SK-N-SH (cell line): ENCODE results near the gene PTEN. TPM values are rescaled to one million over a fixed set of nuclear protein-coding genes. Genes with fewer than 3 reads are reported as not detected.

ENCODE experiments used
- CTCF ChIA-PET: fragments of 300-600, 350-600 bp; formaldehyde crosslinking; extraction: SDS; loops from one replicate; lab custom pipeline; 2021; lab: Yijun Ruan, JAX
- POLR2A ChIA-PET: fragments of 350-600 bp; sonication (Branson Sonifier 250); formaldehyde crosslinking; extraction: SDS; loops from one replicate; lab custom pipeline; 2020; ENCODE audit warnings: antibody characterized with exemption, inconsistent platforms; lab: Yijun Ruan, JAX
- DNase-seq: peaks from one replicate; pipeline ENCODE4 v3.0.0; 2012
- H2AFZ ChIP-seq: fragments of 200-600 bp; sonication (generic); 2 replicates; pipeline ENCODE4 v1.8.1; 2016; ENCODE audit warnings: antibody characterized with exemption, mild to moderate bottlenecking, low read depth
- H3F3A ChIP-seq: fragments of 200-600 bp; sonication (generic); replicated peaks from 2 replicates; pipeline ENCODE3; 2016; ENCODE audit warnings: antibody characterized with exemption, mild to moderate bottlenecking; ENCODE audit not compliant: insufficient read depth
- H3K27ac ChIP-seq, 2 experiments: fragments of 200-500 bp in 1 of 2; fragments of 200-600 bp in 1 of 2; sonication (Bioruptor generic) in 1 of 2; sonication (generic), shearing (Covaris generic) in 1 of 2; 2 replicates each; pipeline versions ENCODE4 v1.5.1 to v1.6.1; 2014 to 2016; ENCODE audit warnings: low read depth in 2 of 2, inconsistent platforms in 1 of 2, low read length in 1 of 2, mild to moderate bottlenecking in 1 of 2, mixed read lengths in 1 of 2
- H3K27me3 ChIP-seq: fragments of 200-600 bp; sonication (generic), shearing (Covaris generic); 2 replicates; pipeline ENCODE4 v1.6.1; 2016; ENCODE audit warnings: mixed run types; ENCODE audit not compliant: insufficient read depth
- H3K36me3 ChIP-seq, 2 experiments: fragments of 200-500 bp in 1 of 2; fragments of 200-600 bp in 1 of 2; sonication (Bioruptor generic) in 1 of 2; sonication (generic) in 1 of 2; replicated peaks in 1 of 2; 2 replicates each; pipeline versions ENCODE3 to v1.5.1; 2014 to 2016; ENCODE audit warnings: low read length in 1 of 2, mild to moderate bottlenecking in 1 of 2; ENCODE audit not compliant: insufficient read depth in 2 of 2, control insufficient read depth in 1 of 2
- H3K4me1 ChIP-seq, 2 experiments: fragments of 200-500 bp in 1 of 2; fragments of 200-600 bp in 1 of 2; sonication (Bioruptor generic) in 1 of 2; sonication (generic), shearing (Covaris generic) in 1 of 2; 2 replicates each; pipeline versions ENCODE4 v1.5.1 to v1.6.1; 2014 to 2016; ENCODE audit warnings: low read depth in 1 of 2, low read length in 1 of 2, mixed run types in 1 of 2; ENCODE audit not compliant: insufficient read depth in 2 of 2, control insufficient read depth in 1 of 2
- H3K4me2 ChIP-seq: fragments of 200-600 bp; sonication (generic), shearing (Covaris generic); 2 replicates; pipeline ENCODE4 v1.6.1; 2017; ENCODE audit warnings: mixed run types
- H3K4me3 ChIP-seq, 2 experiments: fragments of 200-500 bp in 1 of 2; fragments of 200-600 bp in 1 of 2; sonication (Bioruptor generic) in 1 of 2; sonication (generic), shearing (Covaris generic) in 1 of 2; 2 replicates each; pipeline versions ENCODE4 v1.5.1 to v1.8.1; 2014 to 2016; ENCODE audit warnings: low read depth in 2 of 2, inconsistent platforms in 1 of 2, low read length in 1 of 2, mild to moderate bottlenecking in 1 of 2, mixed read lengths in 1 of 2, moderate library complexity in 1 of 2
- H3K79me2 ChIP-seq: fragments of 200-600 bp; sonication (generic); 2 replicates; pipeline ENCODE4 v1.8.1; 2017; ENCODE audit warnings: mild to moderate bottlenecking; ENCODE audit not compliant: insufficient read depth
- H3K9ac ChIP-seq: fragments of 200-600 bp; sonication (generic); 2 replicates; pipeline ENCODE4 v1.6.1; 2017; ENCODE audit warnings: mixed run types
- H3K9me2 ChIP-seq: fragments of 200-600 bp; sonication (generic); 2 replicates; pipeline ENCODE4 v1.6.1; 2017; ENCODE audit warnings: mixed run types
- H3K9me3 ChIP-seq: fragments of 200-600 bp; sonication (generic); 2 replicates; pipeline ENCODE4 v1.6.1; 2017; ENCODE audit warnings: mixed run types, mild to moderate bottlenecking, moderate library complexity
- H4K20me1 ChIP-seq: fragments of 200-600 bp; sonication (generic); 2 replicates; pipeline ENCODE4 v1.6.1; 2017; ENCODE audit warnings: mild to moderate bottlenecking, mixed run types; ENCODE audit not compliant: insufficient read depth
- ELF1 ChIP-seq: IDR thresholded peaks from 2 replicates; pipeline ENCODE4 v1.4.0; 2012
- EP300 ChIP-seq, 2 experiments: IDR thresholded peaks; 2 replicates each; pipeline versions ENCODE4 v1.4.0 to v1.6.1; 2012; ENCODE audit warnings: borderline replicate concordance in 1 of 2, low read depth in 1 of 2, low read length in 1 of 2
- FOSL2 ChIP-seq: IDR thresholded peaks from 2 replicates; pipeline ENCODE4 v1.4.0; 2012; ENCODE audit warnings: low read depth, mild to moderate bottlenecking, moderate library complexity, borderline replicate concordance
- FOXJ3 ChIP-seq: sonication (generic); formaldehyde crosslinking; IDR thresholded peaks from 2 replicates; pipeline ENCODE4 v1.5.1; 2020; ENCODE audit warnings: mild to moderate bottlenecking, missing genetic modification reagents
- FOXM1 ChIP-seq: IDR thresholded peaks from 2 replicates; pipeline ENCODE4 v1.4.0; 2012; ENCODE audit warnings: low read depth, mild to moderate bottlenecking
- GATA2 ChIP-seq: sonication (generic); formaldehyde crosslinking; IDR thresholded peaks from 2 replicates; pipeline ENCODE4 v1.5.0; 2020; ENCODE audit warnings: mild to moderate bottlenecking, missing genetic modification reagents
- NFIC ChIP-seq: IDR thresholded peaks from 2 replicates; pipeline ENCODE4 v1.4.0; 2012; ENCODE audit warnings: borderline replicate concordance
- RCOR1 ChIP-seq: fragments of 150-350 bp; IDR thresholded peaks from 2 replicates; pipeline ENCODE4 v1.6.1; 2017; ENCODE audit warnings: antibody characterized with exemption, low read length
- RFX5 ChIP-seq: IDR thresholded peaks from 2 replicates; pipeline ENCODE4 v1.6.1; 2012; ENCODE audit warnings: mild to moderate bottlenecking, improper control_type of control experiment, low read length
- RXRA ChIP-seq: IDR thresholded peaks from 2 replicates; pipeline ENCODE4 v1.4.0; 2012; ENCODE audit warnings: low read depth, mild to moderate bottlenecking, borderline replicate concordance
- TAF1 ChIP-seq: IDR thresholded peaks from 2 replicates; pipeline ENCODE4 v1.6.1; 2012; ENCODE audit warnings: low read depth, mild to moderate bottlenecking, low read length, moderate library complexity, borderline replicate concordance
- USF1 ChIP-seq: IDR thresholded peaks from 2 replicates; pipeline ENCODE4 v1.4.0; 2012; ENCODE audit warnings: low read depth, borderline replicate concordance
- WGBS: methylation state at CpG from one replicate; pipeline ENCODE4 v1.1.6; 2017; ENCODE audit warnings: low lambda C conversion rate; 5-methylcytosine and 5-hydroxymethylcytosine counted together
- polyA plus RNA-seq, 3 experiments: library from polyadenylated mRNA; depleted of rRNA; stranded (reverse); fragments of >200 nt; gene quantifications; 2 replicates each; pipeline ENCODE4 v1.2.3, GENCODE V29; 2012
- TF ChIP-seq, protein P1 (sequence below): fragments of 200-600 bp; sonication (generic); IDR thresholded peaks from 2 replicates; pipeline ENCODE4 v1.6.1; 2017; ENCODE audit warnings: antibody characterized with exemption, mild to moderate bottlenecking, moderate library complexity
- TF ChIP-seq, protein P2 (sequence below): IDR thresholded peaks from 2 replicates; pipeline ENCODE4 v1.4.0; 2012; ENCODE audit warnings: low read depth, borderline replicate concordance
- TF ChIP-seq, protein P3 (sequence below): fragments of 150-350 bp; IDR thresholded peaks from 2 replicates; pipeline ENCODE4 v1.6.1; 2016; ENCODE audit warnings: mild to moderate bottlenecking, low read depth, low read length

The PTEN gene
- polyA plus RNA-seq, 1 of the 3 experiments (the other 2 are of a cell fraction): 12.8 TPM

DNA sequence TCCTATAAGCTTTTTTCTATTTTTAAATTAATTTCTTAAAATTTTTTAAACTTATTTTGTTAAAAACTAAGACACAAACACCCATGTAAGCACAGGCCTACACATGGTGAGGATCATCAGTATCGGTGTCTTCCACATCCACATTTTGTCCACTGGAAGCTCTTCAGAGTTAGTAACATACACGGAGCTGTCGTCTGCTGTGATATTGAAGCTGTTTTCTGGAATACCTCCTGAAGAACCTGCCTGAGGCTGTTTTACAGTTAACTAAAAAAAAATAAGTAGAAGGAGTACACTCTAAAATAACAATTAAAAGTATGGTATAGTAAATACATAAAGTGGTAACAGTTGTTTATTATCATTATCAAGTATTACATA is 17.8 kb upstream of the PTEN start:
- 82% methylated on average over 3 of the region's 3 CpGs for WGBS
- Histone ChIP-seq H3K27ac (no peak overlapping the region), H3K79me2 (no peaks in the 10 kb centered on the region), H3K27me3 (no peaks in the 10 kb centered on the region), H3F3A (no peaks in the 10 kb centered on the region), H3K9me3 (no peaks in the 10 kb centered on the region), H3K4me3 (no peak overlapping the region), H4K20me1 (no peaks in the 10 kb centered on the region), H3K4me1 (peaks cover 2 to 17% of the 10 kb centered on the region in 2 experiments; a peak in 3 of 4 replicates), H3K9ac (no peak overlapping the region), H3K4me2 (no peak overlapping the region), H2AFZ (no peak overlapping the region), H3K9me2 (no peaks in the 10 kb centered on the region), H3K36me3 (no peaks in the 10 kb centered on the region)
- TF ChIP-seq USF1: no peak
- TF ChIP-seq EP300 (IDR thresholded peaks at IDR 0.05; ENCODE audit: borderline replicate concordance in 1 of 2, low read depth in 1 of 2, low read length in 1 of 2): no peak
- TF ChIP-seq GATA2 (CRISPR knock-in tag): no peak
- TF ChIP-seq FOXJ3 (CRISPR knock-in tag): no peak
- TF ChIP-seq, protein P1, sequence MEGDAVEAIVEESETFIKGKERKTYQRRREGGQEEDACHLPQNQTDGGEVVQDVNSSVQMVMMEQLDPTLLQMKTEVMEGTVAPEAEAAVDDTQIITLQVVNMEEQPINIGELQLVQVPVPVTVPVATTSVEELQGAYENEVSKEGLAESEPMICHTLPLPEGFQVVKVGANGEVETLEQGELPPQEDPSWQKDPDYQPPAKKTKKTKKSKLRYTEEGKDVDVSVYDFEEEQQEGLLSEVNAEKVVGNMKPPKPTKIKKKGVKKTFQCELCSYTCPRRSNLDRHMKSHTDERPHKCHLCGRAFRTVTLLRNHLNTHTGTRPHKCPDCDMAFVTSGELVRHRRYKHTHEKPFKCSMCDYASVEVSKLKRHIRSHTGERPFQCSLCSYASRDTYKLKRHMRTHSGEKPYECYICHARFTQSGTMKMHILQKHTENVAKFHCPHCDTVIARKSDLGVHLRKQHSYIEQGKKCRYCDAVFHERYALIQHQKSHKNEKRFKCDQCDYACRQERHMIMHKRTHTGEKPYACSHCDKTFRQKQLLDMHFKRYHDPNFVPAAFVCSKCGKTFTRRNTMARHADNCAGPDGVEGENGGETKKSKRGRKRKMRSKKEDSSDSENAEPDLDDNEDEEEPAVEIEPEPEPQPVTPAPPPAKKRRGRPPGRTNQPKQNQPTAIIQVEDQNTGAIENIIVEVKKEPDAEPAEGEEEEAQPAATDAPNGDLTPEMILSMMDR: no peak
- TF ChIP-seq ELF1: no peak
- TF ChIP-seq, protein P2, sequence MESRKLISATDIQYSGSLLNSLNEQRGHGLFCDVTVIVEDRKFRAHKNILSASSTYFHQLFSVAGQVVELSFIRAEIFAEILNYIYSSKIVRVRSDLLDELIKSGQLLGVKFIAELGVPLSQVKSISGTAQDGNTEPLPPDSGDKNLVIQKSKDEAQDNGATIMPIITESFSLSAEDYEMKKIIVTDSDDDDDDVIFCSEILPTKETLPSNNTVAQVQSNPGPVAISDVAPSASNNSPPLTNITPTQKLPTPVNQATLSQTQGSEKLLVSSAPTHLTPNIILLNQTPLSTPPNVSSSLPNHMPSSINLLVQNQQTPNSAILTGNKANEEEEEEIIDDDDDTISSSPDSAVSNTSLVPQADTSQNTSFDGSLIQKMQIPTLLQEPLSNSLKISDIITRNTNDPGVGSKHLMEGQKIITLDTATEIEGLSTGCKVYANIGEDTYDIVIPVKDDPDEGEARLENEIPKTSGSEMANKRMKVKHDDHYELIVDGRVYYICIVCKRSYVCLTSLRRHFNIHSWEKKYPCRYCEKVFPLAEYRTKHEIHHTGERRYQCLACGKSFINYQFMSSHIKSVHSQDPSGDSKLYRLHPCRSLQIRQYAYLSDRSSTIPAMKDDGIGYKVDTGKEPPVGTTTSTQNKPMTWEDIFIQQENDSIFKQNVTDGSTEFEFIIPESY: no peak
- no peak for TF ChIP-seq RFX5
- no peak for TF ChIP-seq RCOR1
- no peak for TF ChIP-seq FOSL2
- TF ChIP-seq, protein P3, sequence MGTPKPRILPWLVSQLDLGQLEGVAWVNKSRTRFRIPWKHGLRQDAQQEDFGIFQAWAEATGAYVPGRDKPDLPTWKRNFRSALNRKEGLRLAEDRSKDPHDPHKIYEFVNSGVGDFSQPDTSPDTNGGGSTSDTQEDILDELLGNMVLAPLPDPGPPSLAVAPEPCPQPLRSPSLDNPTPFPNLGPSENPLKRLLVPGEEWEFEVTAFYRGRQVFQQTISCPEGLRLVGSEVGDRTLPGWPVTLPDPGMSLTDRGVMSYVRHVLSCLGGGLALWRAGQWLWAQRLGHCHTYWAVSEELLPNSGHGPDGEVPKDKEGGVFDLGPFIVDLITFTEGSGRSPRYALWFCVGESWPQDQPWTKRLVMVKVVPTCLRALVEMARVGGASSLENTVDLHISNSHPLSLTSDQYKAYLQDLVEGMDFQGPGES: no peak
- no peak for TF ChIP-seq RXRA
- no peak for TF ChIP-seq NFIC
- no peak for TF ChIP-seq FOXM1
- TF ChIP-seq TAF1: no peak
- ChIA-PET CTCF (interaction anchor here (0.9 to 1.5 kb wide), 4 partner anchors 11 to 720 kb away, joined by 3 to 4 read pairs (median 3); no protein-coding TSS in a partner anchor), POLR2A (interaction anchor here (0.6 kb wide), 1 partner anchor 26 kb away, joined by 3 read pairs; no protein-coding TSS in a partner anchor)
- no peak for DNase-seq
